ENCODE measurements around the gene TMPRSS11D.

TMPRSS11D gene

GRCh38 chr4:67871867-67872266 is 11.9 kb downstream of the TMPRSS11D start:
- H3K4me3 ChIP-seq (ENCODE audit: control insufficient read depth, low read depth, low read length), result no peak overlapping the region
- TF ChIP-seq, protein P1, sequence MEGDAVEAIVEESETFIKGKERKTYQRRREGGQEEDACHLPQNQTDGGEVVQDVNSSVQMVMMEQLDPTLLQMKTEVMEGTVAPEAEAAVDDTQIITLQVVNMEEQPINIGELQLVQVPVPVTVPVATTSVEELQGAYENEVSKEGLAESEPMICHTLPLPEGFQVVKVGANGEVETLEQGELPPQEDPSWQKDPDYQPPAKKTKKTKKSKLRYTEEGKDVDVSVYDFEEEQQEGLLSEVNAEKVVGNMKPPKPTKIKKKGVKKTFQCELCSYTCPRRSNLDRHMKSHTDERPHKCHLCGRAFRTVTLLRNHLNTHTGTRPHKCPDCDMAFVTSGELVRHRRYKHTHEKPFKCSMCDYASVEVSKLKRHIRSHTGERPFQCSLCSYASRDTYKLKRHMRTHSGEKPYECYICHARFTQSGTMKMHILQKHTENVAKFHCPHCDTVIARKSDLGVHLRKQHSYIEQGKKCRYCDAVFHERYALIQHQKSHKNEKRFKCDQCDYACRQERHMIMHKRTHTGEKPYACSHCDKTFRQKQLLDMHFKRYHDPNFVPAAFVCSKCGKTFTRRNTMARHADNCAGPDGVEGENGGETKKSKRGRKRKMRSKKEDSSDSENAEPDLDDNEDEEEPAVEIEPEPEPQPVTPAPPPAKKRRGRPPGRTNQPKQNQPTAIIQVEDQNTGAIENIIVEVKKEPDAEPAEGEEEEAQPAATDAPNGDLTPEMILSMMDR (IDR thresholded peaks at IDR 0.05; ENCODE audit: control insufficient read depth, insufficient read depth, low read depth, low read length, missing control alignments), result peak; percentile 56
- peak; percentile 20 for DNase-seq (ENCODE audit: low read depth)

DNA sequence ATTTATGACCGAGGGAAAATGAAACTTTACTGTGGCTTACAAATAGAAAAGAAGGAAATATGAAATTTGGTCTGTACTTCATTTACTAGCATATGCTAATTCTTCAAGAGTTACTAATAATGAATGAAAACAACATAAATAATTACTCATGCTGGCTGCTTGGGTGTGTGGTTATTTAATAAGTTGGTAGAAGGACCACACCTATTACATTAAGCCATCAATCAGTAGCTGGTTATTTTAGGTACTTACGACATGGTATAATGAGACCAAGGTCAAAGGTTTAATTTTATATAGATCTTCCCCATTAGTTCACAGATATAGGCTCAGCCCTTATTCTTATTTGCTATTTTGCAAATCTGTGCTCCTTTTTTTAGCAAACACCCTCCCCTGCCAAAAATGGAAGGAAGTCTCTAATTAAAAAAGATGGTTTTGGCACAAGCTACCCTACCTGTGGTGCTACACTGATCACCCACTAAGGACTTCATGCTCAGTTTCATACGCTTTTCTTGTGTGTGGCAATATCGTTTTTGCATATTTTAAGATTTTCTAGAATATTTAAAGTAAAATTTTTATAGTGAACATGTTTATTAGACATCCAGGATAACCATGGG is 14.1 kb downstream of the TMPRSS11D start:
- TF ChIP-seq, protein P1 (IDR thresholded peaks at IDR 0.05; ENCODE audit: control insufficient read depth, insufficient read depth, low read depth, low read length, missing control alignments), result no peak
- H3K4me3 ChIP-seq (ENCODE audit: control insufficient read depth, low read depth, low read length), result no peak overlapping the region
- DNase-seq (ENCODE audit: low read depth), result no peak

- no peak for DNase-seq (ENCODE audit: low read depth)
- no peak overlapping the region for H3K4me3 ChIP-seq (ENCODE audit: control insufficient read depth, low read depth, low read length)
- TF ChIP-seq, protein P1 (IDR thresholded peaks at IDR 0.05; ENCODE audit: control insufficient read depth, insufficient read depth, low read depth, low read length, missing control alignments), result no peak
Observed at GRCh38 chr4:67861513-67861912, 22.3 kb downstream of the TMPRSS11D start.

- TF ChIP-seq, protein P1 (IDR thresholded peaks at IDR 0.05; ENCODE audit: control insufficient read depth, insufficient read depth, low read depth, low read length, missing control alignments), result no peak
- no peak for DNase-seq (ENCODE audit: low read depth)
- H3K4me3 ChIP-seq (ENCODE audit: control insufficient read depth, low read depth, low read length), result no peak overlapping the region
Observed at GRCh38 chr4:67853336-67853735, 30.5 kb downstream of the TMPRSS11D start.

GRCh38 chr4:67820903-67821302 is 62.9 kb downstream of the TMPRSS11D start:
- no peak for DNase-seq (ENCODE audit: low read depth)
- TF ChIP-seq, protein P1 (IDR thresholded peaks at IDR 0.05; ENCODE audit: control insufficient read depth, insufficient read depth, low read depth, low read length, missing control alignments), result no peak

DNA sequence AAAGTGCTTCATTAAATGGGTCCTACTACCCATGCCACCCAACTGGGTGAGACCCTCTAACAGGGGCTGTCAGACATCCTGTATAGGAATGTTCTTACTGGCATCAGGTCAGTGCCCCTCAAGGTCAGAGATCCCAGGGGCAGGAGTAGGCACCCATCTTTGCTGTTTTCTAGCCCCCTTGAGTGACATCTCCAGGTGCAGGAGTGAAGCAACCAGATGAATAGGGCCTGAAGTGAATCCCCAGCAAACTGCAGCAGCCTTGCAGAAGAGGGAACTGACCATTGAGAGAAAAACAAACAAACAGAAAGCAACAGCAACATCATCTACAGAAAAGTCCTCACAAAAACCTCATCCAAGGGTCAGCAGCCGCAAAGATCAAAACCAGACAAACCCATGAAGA is 73.8 kb downstream of the TMPRSS11D start:
- H3K4me3 ChIP-seq (ENCODE audit: control insufficient read depth, low read depth, low read length), result no peak overlapping the region
- TF ChIP-seq, protein P1 (IDR thresholded peaks at IDR 0.05; ENCODE audit: control insufficient read depth, insufficient read depth, low read depth, low read length, missing control alignments), result no peak
- DNase-seq (ENCODE audit: low read depth), result no peak

More at GRCh38 chr4:67820903-67821302, 62.9 kb downstream of the TMPRSS11D start:
- no peak overlapping the region for H3K4me3 ChIP-seq (ENCODE audit: control insufficient read depth, low read depth, low read length)

Data from AG09309 (cell line).